ENCODE results near the gene MON2.
"Not testable (repeated sequence)": the region's sequence is repeated elsewhere in the genome, so short reads cannot be mapped to it uniquely, and the experiment has no call there.

The MON2 gene

GRCh38 chr12:62466594-62467491 lies at the start of gene MON2:
TSS of gene MON2 (plus strand) at chr12:62466826. CDS start at chr12:62467208, 382 bp downstream.
- DNase-seq (ENCODE audit: low read depth, low spot score) = peak; percentile 49

- DNase-seq (ENCODE audit: low read depth, low spot score) = no peak
These were observed 40.5 kb upstream of the MON2 start for GRCh38 chr12:62426089-62426488.

GRCh38 chr12:62429457-62429856 lies 37.2 kb upstream of the MON2 start:
- no peak for DNase-seq (ENCODE audit: low read depth, low spot score)

- DNase-seq (ENCODE audit: low read depth, low spot score) = no peak
These were observed 31.9 kb upstream of the MON2 start for GRCh38 chr12:62434494-62435302.

GRCh38 chr12:62435303-62436163 lies 31.1 kb upstream of the MON2 start:
- DNase-seq (ENCODE audit: low read depth, low spot score) = peak; percentile 10

- no peak for DNase-seq (ENCODE audit: low read depth, low spot score)
These were observed 30.5 kb upstream of the MON2 start for GRCh38 chr12:62436164-62436503.

GRCh38 chr12:62438098-62438692 lies 28.4 kb upstream of the MON2 start:
- peak; percentile 32 for DNase-seq (ENCODE audit: low read depth, low spot score)

- no peak for DNase-seq (ENCODE audit: low read depth, low spot score)
These were observed 19.7 kb upstream of the MON2 start for GRCh38 chr12:62446754-62447452.

- no peak for DNase-seq (ENCODE audit: low read depth, low spot score)
These were observed 18.2 kb upstream of the MON2 start for GRCh38 chr12:62448436-62448835.

GRCh38 chr12:62455429-62455828 lies 11.2 kb upstream of the MON2 start:
- not testable (repeated sequence) for DNase-seq (ENCODE audit: low read depth, low spot score)

GRCh38 chr12:62458626-62459025 lies 8.0 kb upstream of the MON2 start:
- no peak for DNase-seq (ENCODE audit: low read depth, low spot score)

GRCh38 chr12:62459976-62460375 lies 6.7 kb upstream of the MON2 start:
- DNase-seq (ENCODE audit: low read depth, low spot score) = no peak

GRCh38 chr12:62461171-62461837 lies 5.3 kb upstream of the MON2 start:
- DNase-seq (ENCODE audit: low read depth, low spot score) = not testable (repeated sequence)

GRCh38 chr12:62463252-62463651 lies 3.4 kb upstream of the MON2 start:
- DNase-seq (ENCODE audit: low read depth, low spot score) = not testable (repeated sequence)

- DNase-seq (ENCODE audit: low read depth, low spot score) = no peak
These were observed 520 bp upstream of the MON2 start for GRCh38 chr12:62466018-62466593.

GRCh38 chr12:62468397-62468796 lies 1.8 kb downstream of the MON2 start:
- DNase-seq (ENCODE audit: low read depth, low spot score) = no peak

GRCh38 chr12:62468935-62469334 lies 2.3 kb downstream of the MON2 start:
- DNase-seq (ENCODE audit: low read depth, low spot score) = no peak

- DNase-seq (ENCODE audit: low read depth, low spot score) = no peak
These were observed 3.1 kb downstream of the MON2 start for GRCh38 chr12:62469704-62470103.

GRCh38 chr12:62471734-62472133 lies 5.1 kb downstream of the MON2 start:
- DNase-seq (ENCODE audit: low read depth, low spot score) = no peak

GRCh38 chr12:62472472-62472871 lies 5.8 kb downstream of the MON2 start:
- no peak for DNase-seq (ENCODE audit: low read depth, low spot score)
